Measurements from ENCODE around the gene PCYT2. TPM values are rescaled to one million over a fixed set of nuclear protein-coding genes. Genes with fewer than 3 reads are reported as not detected.

Gene PCYT2
- total and polyA plus RNA-seq, 9 of the 15 experiments (the other 6 are each of a cell fraction or from before 2014, with no cell fraction given): 0.92 to 134 (median 82.5) TPM

GRCh38 chr17:81912441-81913309 lies 1.5 kb upstream of the PCYT2 start (continued):
- TF ChIP-seq PATZ1 (CRISPR knock-in tag; IDR thresholded peaks at IDR 0.05; ENCODE audit: borderline replicate concordance) (no peak), ZEB2 (IDR thresholded peaks at IDR 0.05) (0 out of 2 replicates have a peak, but pooled peaks have one; percentile 30), NELFE (IDR thresholded peaks at IDR 0.05; ENCODE audit: insufficient read depth, insufficient read length) (no peak), ATF7 (IDR thresholded peaks at IDR 0.05) (peak; percentile 62; the same call in 1 of the 2 replicates), ZNF77 (CRISPR knock-in tag; IDR thresholded peaks at IDR 0.05) (no peak), EP300 (IDR thresholded peaks at IDR 0.05; ENCODE audit: low read length) (peak; percentile 32), DACH1 (IDR thresholded peaks at IDR 0.05; ENCODE audit: partially characterized antibody) (peak; percentile 41), MTF1 (CRISPR knock-in tag; IDR thresholded peaks at IDR 0.05; ENCODE audit: borderline replicate concordance) (no peak), THAP12 (CRISPR knock-in tag; IDR thresholded peaks at IDR 0.05) (no peak), ETV5 (CRISPR knock-in tag; IDR thresholded peaks at IDR 0.05; ENCODE audit: low read depth) (peak; percentile 93), CXXC5 (CRISPR knock-in tag; IDR thresholded peaks at IDR 0.05) (peak; percentile 64), LEF1 (IDR thresholded peaks at IDR 0.05) (no peak), MNT (conservative IDR thresholded peaks at IDR 0.05) (peak; percentile 69 to 79), NRF1 (conservative IDR thresholded peaks at IDR 0.05 in 1 of 2, IDR thresholded peaks at IDR 0.05 in 1 of 2) (peak in 1 of 2 experiments; percentile 56; a peak in 3 of 4 replicates), SAFB2 (IDR thresholded peaks at IDR 0.05; ENCODE audit: borderline replicate concordance, low read depth, low read length, severe bottlenecking) (no peak), SMARCA4 (IDR thresholded peaks at IDR 0.05) (peak; percentile 74), TCF7L2 (IDR thresholded peaks at IDR 0.05; ENCODE audit: low read depth, low read length) (no peak), MEIS2 (IDR thresholded peaks at IDR 0.05; ENCODE audit: partially characterized antibody) (no peak), JUND (IDR thresholded peaks at IDR 0.05; ENCODE audit: borderline replicate concordance, low read depth, low read length) (peak; percentile 98), JUND (tag; IDR thresholded peaks at IDR 0.05; ENCODE audit: borderline replicate concordance, low read depth, low read length) (peak; percentile 96; the same call in 2 of the 3 replicates), KLF1 (tag; IDR thresholded peaks at IDR 0.05) (0 out of 2 replicates have a peak, but pooled peaks have one; percentile 26), RB1 (IDR thresholded peaks at IDR 0.05; ENCODE audit: low read depth) (peak; percentile 40; the same call in 1 of the 2 replicates)
